HepG2 (cell line): Measurements from ENCODE around the gene VRK2. TPM values are rescaled to one million over a fixed set of nuclear protein-coding genes. Genes with fewer than 3 reads are reported as not detected.

ENCODE experiments used
- ATF1 ChIP-seq: IDR thresholded peaks from 2 replicates; pipeline ENCODE4 v1.6.1; 2016; ENCODE audit warnings: mild to moderate bottlenecking, control low read depth
- GPN1 ChIP-seq: sonication (generic); formaldehyde crosslinking; IDR thresholded peaks from 2 replicates; pipeline ENCODE4 v1.5.1; 2020; ENCODE audit warnings: missing genetic modification reagents, borderline replicate concordance
- MIXL1 ChIP-seq: IDR thresholded peaks from 2 replicates; pipeline ENCODE4 v1.6.1; 2016
- MLLT10 ChIP-seq: sonication (generic); formaldehyde crosslinking; IDR thresholded peaks from 2 replicates; pipeline ENCODE4 v1.4.0; 2020; ENCODE audit warnings: missing genetic modification reagents
- RBM22 ChIP-seq: fragments of 200-400 bp; formaldehyde crosslinking; optimal IDR thresholded peaks from 2 replicates; pipeline ENCODE3; 2017; ENCODE audit warnings: mild to moderate bottlenecking, low read length, moderate library complexity
- ZBTB7B ChIP-seq: sonication (generic); formaldehyde crosslinking; IDR thresholded peaks from 2 replicates; pipeline ENCODE4 v1.4.0; 2020; ENCODE audit warnings: missing genetic modification reagents
- ZFP37 ChIP-seq: sonication (generic); formaldehyde crosslinking; IDR thresholded peaks from 2 replicates; pipeline ENCODE4 v1.4.0; 2020; ENCODE audit warnings: missing genetic modification reagents, borderline replicate concordance
- ZMYM4 ChIP-seq: sonication (generic); formaldehyde crosslinking; IDR thresholded peaks from 2 replicates; pipeline ENCODE4 v1.8.1; 2023; ENCODE audit warnings: mild to moderate bottlenecking, missing genetic modification reagents
- ZNF224 ChIP-seq: sonication (generic); formaldehyde crosslinking; IDR thresholded peaks from 2 replicates; pipeline ENCODE4 v1.5.0; 2020; ENCODE audit warnings: mild to moderate bottlenecking, missing genetic modification reagents
- polyA plus RNA-seq, 8 experiments: library from polyadenylated mRNA; depleted of rRNA in 3 of 8; stranded (reverse) in 7 of 8; unstranded in 1 of 8; fragments of >200 nt; fragmentation: Illumina TruSeq in 4 of 8; extraction: Trizol in 4 of 8; gene quantifications; 2 replicates each; pipeline versions ENCODE4 v1.2.1 to v1.2.3, GENCODE V29; 2011 to 2016; ENCODE audit warnings: low read depth in 4 of 8, missing spikeins in 1 of 8, mixed read lengths in 1 of 8; ENCODE audit not compliant: insufficient read depth in 1 of 8
- total RNA-seq, 5 experiments: library from RNA; depleted of rRNA; stranded (reverse); fragments of >200 nt; fragmentation: Illumina TruSeq; extraction: Trizol; gene quantifications; 2 replicates each; pipeline ENCODE4 v1.2.3, GENCODE V29; 2016; ENCODE audit warnings: low read depth in 1 of 5
- TF ChIP-seq, protein P1 (sequence below): sonication (generic); formaldehyde crosslinking; IDR thresholded peaks from 2 replicates; pipeline ENCODE4 v1.4.0; 2020; ENCODE audit warnings: low read depth, missing genetic modification reagents
- TF ChIP-seq, protein P2 (sequence below): sonication (generic); formaldehyde crosslinking; IDR thresholded peaks from 2 replicates; pipeline ENCODE4 v1.4.0; 2020; ENCODE audit warnings: missing genetic modification reagents, borderline replicate concordance

VRK2 gene
- total and polyA plus RNA-seq, 2 of the 13 experiments (the other 11 are each of a cell fraction or from before 2014, with no cell fraction given), result 13.3 to 29.1 TPM

DNA sequence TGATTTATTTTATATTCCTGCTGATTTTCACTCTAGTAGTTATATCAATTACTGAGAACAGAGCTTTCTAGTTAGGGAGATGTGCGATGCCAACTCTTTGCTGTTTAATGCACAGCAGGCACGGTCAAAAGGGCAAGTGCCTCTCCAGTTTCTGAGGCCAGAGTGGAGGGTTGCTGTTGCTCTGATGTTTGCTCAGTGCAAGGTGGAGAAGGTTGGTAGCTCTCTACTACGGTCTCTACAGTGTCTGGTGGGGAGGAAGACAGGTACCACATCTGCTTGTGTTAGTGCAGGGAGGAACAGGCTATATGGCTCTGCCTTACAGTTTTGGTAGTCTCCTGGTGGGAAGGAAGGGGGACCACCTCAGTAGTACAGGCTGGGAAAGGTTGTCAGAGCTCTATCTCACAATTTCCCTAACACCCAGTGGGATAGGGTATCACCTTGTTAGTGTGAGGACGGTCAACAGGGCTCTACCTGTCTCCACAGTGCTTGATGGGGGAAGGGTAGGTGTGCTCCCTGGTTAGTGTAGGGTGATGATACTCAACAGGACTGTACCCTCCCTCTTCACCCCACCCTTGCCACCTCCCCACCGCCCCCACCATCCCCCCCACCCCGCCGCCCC is 108.7 kb downstream of the VRK2 start (continued):
- TF ChIP-seq ZNF224 (CRISPR knock-in tag), result no peak
- no peak for TF ChIP-seq ATF1 (CRISPR knock-in tag)
- TF ChIP-seq RBM22, result peak; percentile 86
- TF ChIP-seq, protein P1, sequence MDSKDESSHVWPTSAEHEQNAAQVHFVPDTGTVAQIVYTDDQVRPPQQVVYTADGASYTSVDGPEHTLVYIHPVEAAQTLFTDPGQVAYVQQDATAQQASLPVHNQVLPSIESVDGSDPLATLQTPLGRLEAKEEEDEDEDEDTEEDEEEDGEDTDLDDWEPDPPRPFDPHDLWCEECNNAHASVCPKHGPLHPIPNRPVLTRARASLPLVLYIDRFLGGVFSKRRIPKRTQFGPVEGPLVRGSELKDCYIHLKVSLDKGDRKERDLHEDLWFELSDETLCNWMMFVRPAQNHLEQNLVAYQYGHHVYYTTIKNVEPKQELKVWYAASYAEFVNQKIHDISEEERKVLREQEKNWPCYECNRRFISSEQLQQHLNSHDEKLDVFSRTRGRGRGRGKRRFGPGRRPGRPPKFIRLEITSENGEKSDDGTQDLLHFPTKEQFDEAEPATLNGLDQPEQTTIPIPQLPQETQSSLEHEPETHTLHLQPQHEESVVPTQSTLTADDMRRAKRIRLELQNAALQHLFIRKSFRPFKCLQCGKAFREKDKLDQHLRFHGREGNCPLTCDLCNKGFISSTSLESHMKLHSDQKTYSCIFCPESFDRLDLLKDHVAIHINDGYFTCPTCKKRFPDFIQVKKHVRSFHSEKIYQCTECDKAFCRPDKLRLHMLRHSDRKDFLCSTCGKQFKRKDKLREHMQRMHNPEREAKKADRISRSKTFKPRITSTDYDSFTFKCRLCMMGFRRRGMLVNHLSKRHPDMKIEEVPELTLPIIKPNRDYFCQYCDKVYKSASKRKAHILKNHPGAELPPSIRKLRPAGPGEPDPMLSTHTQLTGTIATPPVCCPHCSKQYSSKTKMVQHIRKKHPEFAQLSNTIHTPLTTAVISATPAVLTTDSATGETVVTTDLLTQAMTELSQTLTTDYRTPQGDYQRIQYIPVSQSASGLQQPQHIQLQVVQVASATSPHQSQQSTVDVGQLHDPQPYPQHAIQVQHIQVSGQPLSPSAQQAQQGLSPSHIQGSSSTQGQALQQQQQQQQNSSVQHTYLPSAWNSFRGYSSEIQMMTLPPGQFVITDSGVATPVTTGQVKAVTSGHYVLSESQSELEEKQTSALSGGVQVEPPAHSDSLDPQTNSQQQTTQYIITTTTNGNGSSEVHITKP (CRISPR knock-in tag), result no peak
- TF ChIP-seq GPN1 (CRISPR knock-in tag), result no peak
- no peak for TF ChIP-seq ZBTB7B (CRISPR knock-in tag)
- no peak for TF ChIP-seq ZFP37 (CRISPR knock-in tag)
- TF ChIP-seq, protein P2, sequence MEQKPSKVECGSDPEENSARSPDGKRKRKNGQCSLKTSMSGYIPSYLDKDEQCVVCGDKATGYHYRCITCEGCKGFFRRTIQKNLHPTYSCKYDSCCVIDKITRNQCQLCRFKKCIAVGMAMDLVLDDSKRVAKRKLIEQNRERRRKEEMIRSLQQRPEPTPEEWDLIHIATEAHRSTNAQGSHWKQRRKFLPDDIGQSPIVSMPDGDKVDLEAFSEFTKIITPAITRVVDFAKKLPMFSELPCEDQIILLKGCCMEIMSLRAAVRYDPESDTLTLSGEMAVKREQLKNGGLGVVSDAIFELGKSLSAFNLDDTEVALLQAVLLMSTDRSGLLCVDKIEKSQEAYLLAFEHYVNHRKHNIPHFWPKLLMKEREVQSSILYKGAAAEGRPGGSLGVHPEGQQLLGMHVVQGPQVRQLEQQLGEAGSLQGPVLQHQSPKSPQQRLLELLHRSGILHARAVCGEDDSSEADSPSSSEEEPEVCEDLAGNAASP (CRISPR knock-in tag), result no peak
- TF ChIP-seq MLLT10 (CRISPR knock-in tag), result no peak
- TF ChIP-seq ZMYM4, result no peak
- no peak for TF ChIP-seq MIXL1 (CRISPR knock-in tag)
